Measurements from ENCODE around the gene SNRNP35.
"Not testable (repeated sequence)": the region's sequence is repeated elsewhere in the genome, so short reads cannot be mapped to it uniquely, and the experiment has no call there.

Gene SNRNP35

GRCh38 chr12:123449856-123450255, 8.1 kb upstream of the SNRNP35 start:
- DNase-seq = no peak

GRCh38 chr12:123450636-123451035, 7.3 kb upstream of the SNRNP35 start:
- DNase-seq = no peak

GRCh38 chr12:123452276-123452550, 5.7 kb upstream of the SNRNP35 start:
- DNase-seq = not testable (repeated sequence)

- DNase-seq = no peak
Measured at GRCh38 chr12:123453165-123453564, 4.8 kb upstream of the SNRNP35 start.

- DNase-seq = not testable (repeated sequence)
Measured at GRCh38 chr12:123463174-123463573, 5.2 kb downstream of the SNRNP35 start.

- no peak for DNase-seq
Measured at GRCh38 chr12:123465084-123465483, 7.1 kb downstream of the SNRNP35 start.

- no peak for DNase-seq
Measured at GRCh38 chr12:123468786-123469185, 10.8 kb downstream of the SNRNP35 start.

- DNase-seq = no peak
Measured at GRCh38 chr12:123469978-123470377, 12.0 kb downstream of the SNRNP35 start.

GRCh38 chr12:123471374-123472068, 13.6 kb downstream of the SNRNP35 start:
- DNase-seq = no peak

- no peak for DNase-seq
Measured at GRCh38 chr12:123472438-123472849, 14.5 kb downstream of the SNRNP35 start.

GRCh38 chr12:123474485-123475245, 16.7 kb downstream of the SNRNP35 start:
- no peak for DNase-seq

GRCh38 chr12:123475246-123475703, 17.3 kb downstream of the SNRNP35 start:
- no peak for DNase-seq

- DNase-seq = no peak
Measured at GRCh38 chr12:123478069-123478468, 20.1 kb downstream of the SNRNP35 start.

- DNase-seq = no peak
Measured at GRCh38 chr12:123478762-123479161, 20.8 kb downstream of the SNRNP35 start.

GRCh38 chr12:123479442-123480180, 21.7 kb downstream of the SNRNP35 start:
- no peak for DNase-seq

GRCh38 chr12:123481251-123481650, 23.3 kb downstream of the SNRNP35 start:
- not testable (repeated sequence) for DNase-seq

GRCh38 chr12:123482876-123483275, 24.9 kb downstream of the SNRNP35 start:
- DNase-seq = no peak

- no peak for DNase-seq
Measured at GRCh38 chr12:123483602-123484248, 25.8 kb downstream of the SNRNP35 start.

GRCh38 chr12:123485756-123486155, 27.8 kb downstream of the SNRNP35 start:
- no peak for DNase-seq

- DNase-seq = no peak
Measured at GRCh38 chr12:123487428-123487827, 29.5 kb downstream of the SNRNP35 start.

- DNase-seq = no peak
Measured at GRCh38 chr12:123488539-123489230, 30.7 kb downstream of the SNRNP35 start.

GRCh38 chr12:123489580-123489979, 31.6 kb downstream of the SNRNP35 start:
- no peak for DNase-seq

- no peak for DNase-seq
Measured at GRCh38 chr12:123490089-123490488, 32.1 kb downstream of the SNRNP35 start.

Measured in stimulated activated naive CD4-positive, alpha-beta T cell treated with Interleukin-2 at 50 U/mL for 16 hours (primary cell).